Muscle of leg (tissue), 11 donors: ENCODE results near the gene PDLIM7. TPM values are rescaled to one million over a fixed set of nuclear protein-coding genes. Genes with fewer than 3 reads are reported as not detected.

ENCODE experiments used
- DNase-seq: peaks from one replicate; pipeline ENCODE4 v3.0.0; 2013
- H3K27ac ChIP-seq: one replicate; pipeline ENCODE4 v1.5.1; 2013; ENCODE audit warnings: mild to moderate bottlenecking, low read length, control low read depth
- H3K27me3 ChIP-seq: one replicate; pipeline ENCODE4 v1.6.1; 2013; ENCODE audit warnings: low read length; ENCODE audit not compliant: control insufficient read depth, insufficient read depth
- H3K36me3 ChIP-seq: one replicate; pipeline ENCODE4 v1.6.1; 2013; ENCODE audit warnings: low read length; ENCODE audit not compliant: control insufficient read depth, insufficient read depth
- H3K4me1 ChIP-seq: one replicate; pipeline ENCODE4 v1.6.1; 2013; ENCODE audit warnings: low read length; ENCODE audit not compliant: control insufficient read depth, insufficient read depth
- H3K4me3 ChIP-seq: one replicate; pipeline ENCODE4 v1.5.1; 2013; ENCODE audit warnings: low read length, control low read depth
- H3K9me3 ChIP-seq: replicated peaks from 2 replicates; pipeline ENCODE4 v1.6.1; 2013; ENCODE audit warnings: low read depth, low read length; ENCODE audit not compliant: control insufficient read depth
- WGBS: methylation state at CpG from one replicate; pipeline ENCODE4 v1.1.5; 2013; ENCODE audit warnings: missing lambda C conversion rate; ENCODE audit not compliant: insufficient coverage; 5-methylcytosine and 5-hydroxymethylcytosine counted together
- polyA plus RNA-seq, 8 donors: library from polyadenylated mRNA; unstranded; fragments of 120-200 nt; gene quantifications; one replicate each; pipeline versions ENCODE4 v1.2.1 to v1.2.3, GENCODE V29; 2013; ENCODE audit warnings: inconsistent platforms in 1 of 8, low replicate concordance in 1 of 8; ENCODE audit not compliant: insufficient read length in 8 of 8, insufficient read depth in 1 of 8
- total RNA-seq: library from RNA; stranded (reverse); fragments of 120-200 nt; gene quantifications from one replicate; pipeline ENCODE4 v1.2.4, GENCODE V29; 2013

PDLIM7 gene
- total and polyA plus RNA-seq, 9 donors: 97.1 to 458 (median 269) TPM

DNA sequence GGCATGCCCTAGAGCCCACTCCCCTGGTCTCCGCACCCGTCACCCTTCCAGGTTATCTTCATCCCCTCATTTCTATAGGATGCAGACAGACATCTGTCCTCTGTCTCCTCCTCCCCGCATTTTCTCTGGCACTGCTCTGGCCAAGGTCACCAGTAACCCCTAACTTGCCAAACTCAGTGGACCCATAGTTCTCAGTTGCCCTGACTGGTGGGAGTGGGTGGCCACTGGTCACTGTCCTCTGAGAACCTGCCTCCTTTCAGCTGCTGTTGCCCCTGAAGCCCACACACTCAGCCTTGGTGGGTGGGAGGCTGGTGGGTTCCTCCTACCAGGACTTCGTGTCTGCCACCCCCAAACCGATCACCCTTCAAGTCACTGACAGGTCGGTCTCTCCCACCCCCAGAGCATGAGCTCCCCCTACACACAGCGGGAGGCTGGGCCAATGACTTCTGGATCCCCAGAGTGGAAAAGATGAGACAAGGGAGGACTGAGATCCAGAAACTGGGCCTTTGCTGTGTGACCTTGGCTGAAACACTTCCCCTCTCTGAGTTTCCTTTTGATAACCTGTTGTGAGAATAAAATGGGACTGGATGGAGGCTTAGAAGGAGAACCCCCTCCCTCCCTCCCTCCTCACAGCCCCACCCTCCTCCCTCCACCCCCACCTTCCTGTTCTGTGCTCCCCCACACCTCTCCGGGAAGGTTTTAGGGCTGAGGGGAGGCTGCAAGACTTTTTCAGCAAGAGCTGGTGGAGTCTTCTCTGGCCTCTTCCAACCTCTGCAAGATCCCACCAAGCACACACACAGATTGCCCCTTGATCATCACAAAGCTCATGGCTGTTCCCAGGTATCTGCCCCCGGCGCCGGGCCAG is 21.6 kb downstream of the PDLIM7 start:
- H3K4me1 ChIP-seq: peaks cover 54% of the 10 kb centered on the region
- peaks cover 15% of the 10 kb centered on the region for H3K36me3 ChIP-seq
- no peak for DNase-seq
- no peak overlapping the region for H3K27ac ChIP-seq
- WGBS: 58% methylated on average over 3 of the region's 11 CpGs
- H3K9me3 ChIP-seq: no peaks in the 10 kb centered on the region
- H3K27me3 ChIP-seq: no peaks in the 10 kb centered on the region
- H3K4me3 ChIP-seq: no peak overlapping the region

DNA sequence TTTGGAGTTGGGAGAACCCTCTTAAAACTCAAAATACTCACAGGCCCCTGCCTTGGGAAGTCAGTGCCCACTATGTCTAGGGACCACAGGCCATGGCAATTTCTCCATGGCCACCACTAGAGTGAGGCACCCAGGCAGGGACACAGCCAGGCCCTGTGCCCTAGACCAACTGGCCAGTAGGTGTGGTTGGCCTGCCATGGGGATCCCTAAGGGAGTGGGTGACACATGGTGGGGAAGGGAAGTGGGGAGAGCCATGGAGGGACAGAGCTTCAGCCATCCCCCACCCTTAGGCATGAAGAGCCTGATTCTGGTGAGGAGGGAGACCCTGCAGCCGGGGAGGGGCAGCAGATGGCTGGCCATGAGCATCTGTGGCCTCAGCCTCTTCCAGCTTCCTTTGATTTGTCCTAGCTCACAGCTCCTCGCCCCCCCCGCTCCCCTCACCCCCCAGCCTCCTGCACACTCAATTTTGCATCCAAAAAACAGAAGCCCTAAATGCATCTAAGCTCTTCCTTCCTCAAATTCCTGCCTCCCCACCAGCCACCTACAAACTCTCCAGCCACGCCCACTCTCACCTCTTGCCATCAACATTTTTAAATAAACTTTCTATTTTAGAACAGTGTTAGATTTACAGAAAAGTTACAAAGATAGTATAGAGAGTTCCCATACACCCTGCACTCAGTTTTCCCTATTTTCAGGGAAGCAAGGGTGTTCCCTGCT is 22.4 kb downstream of the PDLIM7 start:
- no peak overlapping the region for H3K27ac ChIP-seq
- H3K4me3 ChIP-seq: no peak overlapping the region
- no peaks in the 10 kb centered on the region for H3K9me3 ChIP-seq
- DNase-seq: no peak
- H3K27me3 ChIP-seq: no peaks in the 10 kb centered on the region
- 7% methylated on average over 2 of the region's 4 CpGs for WGBS
- H3K36me3 ChIP-seq: peaks cover 20% of the 10 kb centered on the region
- peaks cover 60% of the 10 kb centered on the region for H3K4me1 ChIP-seq

DNA sequence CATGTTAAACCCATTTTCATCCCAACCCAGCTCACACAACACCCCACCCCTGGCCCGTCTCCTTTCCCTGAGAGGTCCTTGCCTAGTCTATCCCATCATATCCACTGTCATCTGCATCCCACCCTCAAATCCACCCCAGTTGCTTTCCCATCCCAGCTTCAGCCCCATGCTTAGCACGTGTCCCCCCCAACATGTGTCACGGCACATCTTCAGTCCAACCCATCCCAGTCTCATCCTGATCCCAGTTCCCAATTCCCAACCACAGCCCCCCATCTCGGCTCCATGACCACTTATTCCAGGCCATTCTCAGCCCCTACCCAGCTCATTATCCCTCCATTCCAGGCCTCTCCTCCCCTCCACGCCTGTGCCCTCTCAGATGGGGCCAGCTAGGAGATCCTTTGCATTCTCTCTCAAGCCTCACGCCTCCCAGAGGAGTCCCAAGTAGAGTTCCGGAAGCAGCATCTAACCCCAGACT is 23.4 kb downstream of the PDLIM7 start:
- Histone ChIP-seq H3K4me3 (no peak overlapping the region), H3K4me1 (peaks cover 60% of the 10 kb centered on the region), H3K36me3 (peaks cover 28% of the 10 kb centered on the region), H3K27me3 (no peaks in the 10 kb centered on the region), H3K9me3 (no peaks in the 10 kb centered on the region), H3K27ac (peak overlapping the region; percentile 62)
- 13% methylated on average over 6 of the region's 7 CpGs for WGBS
- DNase-seq: peak; percentile 62

DNA sequence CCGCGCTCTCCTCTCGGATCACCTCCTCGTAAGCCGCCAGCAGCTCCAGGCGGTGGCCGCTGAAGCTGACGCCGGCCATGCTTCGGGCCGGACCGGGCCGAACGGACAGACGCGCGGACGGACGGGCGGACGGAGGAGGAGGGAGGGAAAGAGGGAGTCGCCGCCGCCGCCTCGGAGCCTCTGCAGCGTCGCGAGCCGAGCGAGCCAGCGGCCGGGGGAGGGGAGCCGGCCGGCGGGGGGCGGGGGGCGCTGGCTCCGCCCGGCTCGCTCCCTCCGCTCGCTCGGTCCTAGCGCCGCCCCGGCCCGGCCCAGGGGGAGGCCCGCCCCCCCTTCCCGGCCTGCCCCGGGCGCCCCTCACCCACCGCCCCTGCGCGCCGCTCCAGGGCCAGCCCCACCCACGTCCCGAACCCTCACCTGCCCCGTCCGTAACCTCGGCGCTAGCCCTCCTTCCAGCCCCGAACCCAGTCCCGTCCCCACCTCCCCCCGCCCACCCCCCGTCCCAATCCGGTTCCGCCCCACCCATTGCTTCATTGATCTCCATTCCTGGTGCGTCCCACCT is 23.9 kb downstream of the PDLIM7 start, which contains the start of gene DBN1:
Gene DBN1, minus strand, starts transcription at position 192 of the 559 bp plus-strand sequence. Its CDS starts 113 bp downstream, at position 79.
- peak within 1 kb of the TSS; percentile 88 for H3K27ac ChIP-seq
- DNase-seq: peak; percentile 88
- H3K27me3 ChIP-seq: no peaks in the 10 kb centered on the region
- no peaks in the 10 kb centered on the region for H3K9me3 ChIP-seq
- peaks cover 33% of the 10 kb centered on the region for H3K36me3 ChIP-seq
- peaks cover 59% of the 10 kb centered on the region for H3K4me1 ChIP-seq
- under 1% methylated on average over 28 of the region's 69 CpGs for WGBS
- H3K4me3 ChIP-seq: peak within 1 kb of the TSS; percentile 92

DNA sequence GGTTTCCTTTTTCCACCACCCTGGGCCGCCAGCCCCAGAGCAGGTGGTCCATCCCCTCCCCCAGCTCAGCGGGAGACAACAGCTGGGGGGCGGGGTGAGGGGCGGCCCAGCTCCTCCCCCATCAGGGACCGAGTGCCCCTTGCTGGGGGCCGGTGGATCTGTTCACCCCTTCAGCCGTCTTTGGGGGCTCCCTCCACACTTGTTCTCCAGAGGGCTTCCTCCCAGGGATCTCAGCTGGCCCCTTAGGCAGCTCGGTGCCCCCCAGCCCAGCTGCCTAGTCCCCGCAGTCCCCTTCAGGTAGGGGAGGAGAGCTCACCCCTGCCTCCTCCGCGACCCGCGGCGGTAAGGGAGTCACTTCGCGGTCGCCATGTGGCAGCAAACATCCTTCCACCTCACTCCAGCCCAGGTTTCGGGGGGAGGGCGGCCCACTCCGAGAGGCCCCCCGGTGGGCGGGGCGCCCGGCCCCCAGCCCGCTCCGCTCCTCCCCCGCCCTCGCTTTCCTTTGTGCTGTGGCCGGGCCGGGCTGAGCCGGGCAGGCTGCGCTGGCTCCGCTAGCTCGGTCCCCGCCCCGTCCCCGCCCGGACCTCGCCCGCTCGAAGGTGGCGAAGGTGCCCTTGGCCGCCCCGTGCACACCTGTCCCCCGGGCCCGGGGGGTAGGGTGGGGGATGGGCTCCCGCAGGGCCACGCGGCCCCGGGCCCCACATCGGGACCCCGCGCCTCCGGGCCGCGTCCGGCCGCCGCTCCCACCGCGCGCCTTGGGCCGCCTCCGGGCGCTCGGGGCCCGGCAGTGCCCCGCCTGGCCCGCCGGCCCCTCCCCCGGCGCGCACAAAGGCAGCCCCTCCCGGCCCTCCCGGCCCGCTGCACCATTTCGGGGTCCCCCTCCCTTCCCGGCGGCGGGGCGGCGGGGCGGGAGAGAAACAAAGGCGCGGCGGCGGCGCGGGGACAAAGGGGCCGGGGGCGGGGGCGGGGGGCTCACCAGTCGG is 24.7 kb downstream of the PDLIM7 start:
- under 1% methylated on average over 77 of the region's 93 CpGs for WGBS
- DNase-seq: peak; percentile 80
- H3K9me3 ChIP-seq: no peaks in the 10 kb centered on the region
- H3K27me3 ChIP-seq: no peaks in the 10 kb centered on the region
- peak overlapping the region; percentile 92 for H3K4me3 ChIP-seq
- peaks cover 41% of the 10 kb centered on the region for H3K36me3 ChIP-seq
- H3K27ac ChIP-seq: peak overlapping the region; percentile 88
- H3K4me1 ChIP-seq: peaks cover 64% of the 10 kb centered on the region

DNA sequence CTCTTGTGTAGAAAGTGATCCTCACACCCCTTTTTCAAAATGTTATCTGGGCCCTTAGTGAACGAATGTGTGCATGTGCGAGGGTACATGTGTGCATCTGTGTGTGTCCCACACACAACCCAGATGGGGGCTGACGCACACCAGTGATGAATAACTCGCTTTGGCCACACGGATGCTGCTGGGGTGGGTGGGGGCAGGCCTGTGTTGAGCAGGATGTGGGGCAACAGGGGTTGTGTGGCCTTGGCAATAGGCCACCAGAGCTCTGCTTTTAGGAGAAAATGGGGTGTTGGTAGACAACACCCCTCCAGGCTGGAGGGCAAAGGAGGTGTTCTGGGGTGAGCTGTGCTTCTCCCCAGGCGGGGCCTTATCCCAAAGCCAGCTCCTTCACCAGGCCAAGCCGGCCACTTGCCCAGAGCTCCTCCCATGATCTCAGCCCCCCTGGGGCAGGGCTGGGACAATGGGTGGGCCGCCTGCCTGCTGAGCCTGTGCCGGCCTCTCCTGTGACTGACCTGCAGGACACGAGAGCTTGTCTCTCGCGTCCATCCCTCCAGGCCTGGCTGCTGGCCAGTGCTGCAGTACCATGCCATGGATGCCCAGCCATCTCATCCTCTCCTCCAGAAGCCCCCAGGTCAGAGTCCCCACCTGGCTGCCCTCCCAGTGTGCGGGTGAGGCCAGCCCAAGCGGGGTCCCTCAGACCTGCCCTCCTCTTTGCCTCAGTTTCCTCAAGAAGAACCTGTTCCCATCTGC is 25.6 kb downstream of the PDLIM7 start:
- 12% methylated on average over 11 of the region's 14 CpGs for WGBS
- H3K27ac ChIP-seq: peak overlapping the region; percentile 88
- peaks cover 62% of the 10 kb centered on the region for H3K4me1 ChIP-seq
- H3K36me3 ChIP-seq: peaks cover 51% of the 10 kb centered on the region
- H3K9me3 ChIP-seq: no peaks in the 10 kb centered on the region
- peak overlapping the region; percentile 92 for H3K4me3 ChIP-seq
- peak; percentile 71 for DNase-seq
- no peaks in the 10 kb centered on the region for H3K27me3 ChIP-seq

DNA sequence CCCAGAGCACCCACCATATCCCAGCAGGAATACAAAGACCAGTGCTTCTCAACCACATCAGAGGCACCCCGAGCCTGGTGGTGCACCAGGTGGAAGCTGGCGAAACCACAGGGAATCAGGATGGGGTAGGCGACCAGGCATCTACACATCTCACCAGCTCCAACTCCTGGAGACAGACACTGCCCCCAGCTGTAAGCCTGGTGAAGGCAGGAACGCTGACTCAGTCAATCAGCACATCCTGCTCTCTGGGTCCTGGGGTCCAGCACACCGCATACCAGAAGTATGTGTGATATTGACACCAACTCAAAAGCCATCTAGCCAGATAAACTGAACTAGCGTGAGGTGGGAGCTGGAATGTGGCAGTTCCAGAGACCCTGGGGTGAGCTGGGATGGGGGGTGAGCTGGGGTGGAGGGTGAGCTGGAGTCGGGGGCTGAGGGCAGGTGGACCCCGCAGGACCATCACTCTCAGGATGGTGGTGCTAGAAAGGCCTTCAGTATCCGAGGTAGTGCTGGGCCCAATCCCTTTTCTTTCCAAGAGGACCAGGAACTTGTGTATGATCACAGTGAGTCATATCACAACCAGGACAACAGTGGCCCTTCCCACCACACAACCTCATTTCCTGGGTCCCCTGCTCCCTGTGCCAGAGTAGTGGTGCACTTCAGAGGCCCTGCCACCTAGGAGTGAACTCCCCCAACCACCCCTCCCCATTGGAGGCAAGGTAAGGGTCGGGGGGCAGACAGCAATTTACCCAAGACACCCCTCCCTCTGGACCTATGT is 26.5 kb downstream of the PDLIM7 start:
- Histone ChIP-seq H3K27ac (peak overlapping the region; percentile 76), H3K27me3 (no peaks in the 10 kb centered on the region), H3K4me1 (peaks cover 59% of the 10 kb centered on the region), H3K36me3 (peaks cover 59% of the 10 kb centered on the region), H3K4me3 (peak overlapping the region; percentile 5), H3K9me3 (no peaks in the 10 kb centered on the region)
- no peak for DNase-seq
- WGBS: 86% methylated on average over 1 of the region's 10 CpGs

DNA sequence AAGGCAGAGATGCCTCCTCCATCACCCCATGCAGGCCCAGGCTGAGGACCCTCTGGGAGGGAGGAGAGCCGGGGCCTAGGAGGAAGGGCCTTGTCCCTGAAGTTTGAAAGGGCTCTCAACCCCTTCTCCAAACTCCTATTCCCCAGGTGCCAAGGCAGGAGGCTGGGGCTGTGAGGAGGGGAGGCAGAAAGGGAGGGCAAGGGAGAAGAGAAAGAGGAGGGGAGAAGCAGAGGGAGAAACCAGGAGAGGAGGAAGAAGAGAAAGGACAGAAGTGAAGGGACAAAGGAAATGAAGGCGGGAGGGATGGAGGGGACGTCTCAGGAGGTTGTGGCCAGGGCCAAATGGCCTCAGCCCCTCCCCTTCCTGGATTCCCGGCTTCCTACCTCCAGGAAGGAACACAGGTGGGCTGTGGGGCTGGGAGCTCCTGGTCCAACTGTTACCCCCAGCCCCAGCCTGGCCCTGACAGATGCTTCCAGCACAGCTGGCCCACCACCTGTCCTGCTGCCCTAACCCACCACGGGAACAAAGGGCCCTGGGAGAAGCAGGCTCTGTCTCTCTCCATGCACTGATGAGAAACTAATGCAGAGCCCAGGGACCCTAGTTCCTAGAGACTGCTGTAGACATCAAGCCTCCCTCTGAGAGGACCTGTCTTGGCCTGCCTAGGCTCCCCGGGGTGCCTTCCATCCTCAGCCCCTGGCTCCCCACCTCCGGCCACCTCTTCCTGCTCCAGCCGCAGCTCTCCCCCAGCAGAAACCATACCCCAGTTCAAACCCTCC is 27.5 kb downstream of the PDLIM7 start:
- H3K4me1 ChIP-seq: peaks cover 54% of the 10 kb centered on the region
- peaks cover 68% of the 10 kb centered on the region for H3K36me3 ChIP-seq
- peak overlapping the region; percentile 76 for H3K27ac ChIP-seq
- H3K4me3 ChIP-seq: no peak overlapping the region
- no peaks in the 10 kb centered on the region for H3K27me3 ChIP-seq
- WGBS: 29% methylated on average over 4 of the region's 8 CpGs
- peaks cover 4% of the 10 kb centered on the region for H3K9me3 ChIP-seq
- DNase-seq: no peak
